SK-MEL-5 (cell line): ENCODE measurements around the gene IL7R. TPM values are rescaled to one million over a fixed set of nuclear protein-coding genes. Genes with fewer than 3 reads are reported as not detected.
A peak's percentile ranks its signal among the peaks of the same experiment; 100 is the strongest.

Experiments
- DNase-seq: peaks from one replicate; pipeline ENCODE4 v3.0.0-alpha.2; 2016; ENCODE audit warnings: low read depth, low spot score
- in situ Hi-C: cut with HindIII; loops from 2 replicates; pipeline ENCODE4 v1.10.0; 2016; ENCODE audit warnings: low sequenced_read_pairs, high pct_unique_total_duplicates, low pct_unique_long_range_greater_than_20kb
- polyA plus RNA-seq, 2 experiments: library from polyadenylated mRNA; depleted of rRNA; stranded (reverse); fragments of >200 nt; gene quantifications; 2 replicates each; pipeline ENCODE4 v1.2.3, GENCODE V29; 2015
- total RNA-seq: library from RNA; depleted of rRNA; stranded (reverse); fragments of >200 nt; shearing (Covaris generic); gene quantifications from 2 replicates; pipeline ENCODE4 v1.2.3, GENCODE V29; 2014; rRNA removed

Gene IL7R, protein sequence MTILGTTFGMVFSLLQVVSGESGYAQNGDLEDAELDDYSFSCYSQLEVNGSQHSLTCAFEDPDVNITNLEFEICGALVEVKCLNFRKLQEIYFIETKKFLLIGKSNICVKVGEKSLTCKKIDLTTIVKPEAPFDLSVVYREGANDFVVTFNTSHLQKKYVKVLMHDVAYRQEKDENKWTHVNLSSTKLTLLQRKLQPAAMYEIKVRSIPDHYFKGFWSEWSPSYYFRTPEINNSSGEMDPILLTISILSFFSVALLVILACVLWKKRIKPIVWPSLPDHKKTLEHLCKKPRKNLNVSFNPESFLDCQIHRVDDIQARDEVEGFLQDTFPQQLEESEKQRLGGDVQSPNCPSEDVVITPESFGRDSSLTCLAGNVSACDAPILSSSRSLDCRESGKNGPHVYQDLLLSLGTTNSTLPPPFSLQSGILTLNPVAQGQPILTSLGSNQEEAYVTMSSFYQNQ
- total RNA-seq: 0.16 and 0.18 TPM in 2 replicates
- 0.27 TPM in 1 of 2 replicates, not detected in the other for polyA plus RNA-seq (2015; cell fraction: cytosol; rRNA removed)
- not detected in 2 replicates for polyA plus RNA-seq (2015; cell fraction: nucleus; rRNA removed)

DNA sequence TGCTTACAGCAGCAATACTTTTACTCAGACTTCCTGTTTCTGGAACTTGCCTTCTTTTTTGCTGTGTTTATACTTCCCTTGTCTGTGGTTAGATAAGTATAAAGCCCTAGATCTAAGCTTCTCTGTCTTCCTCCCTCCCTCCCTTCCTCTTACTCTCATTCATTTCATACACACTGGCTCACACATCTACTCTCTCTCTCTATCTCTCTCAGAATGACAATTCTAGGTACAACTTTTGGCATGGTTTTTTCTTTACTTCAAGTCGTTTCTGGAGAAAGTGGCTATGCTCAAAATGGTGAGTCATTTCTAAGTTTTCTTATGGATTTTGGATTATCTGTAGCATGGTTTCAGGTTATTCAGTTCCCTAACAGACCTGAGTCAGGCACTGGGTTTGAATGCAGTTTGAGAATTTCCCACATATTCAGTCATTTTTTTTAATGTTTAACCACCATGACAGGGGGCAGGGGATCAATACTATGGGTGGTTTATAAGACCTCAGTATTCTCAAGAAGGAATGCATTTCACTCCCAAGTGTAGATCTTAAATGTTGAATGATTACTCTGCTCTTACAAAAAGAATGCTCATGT is at the start of gene IL7R:
TSS of gene IL7R (plus strand) at position 127 of the 587 bp plus-strand sequence. CDS start at position 214, 87 bp downstream.
- in situ Hi-C loops: no loop called here
- DNase-seq: no peak

DNA sequence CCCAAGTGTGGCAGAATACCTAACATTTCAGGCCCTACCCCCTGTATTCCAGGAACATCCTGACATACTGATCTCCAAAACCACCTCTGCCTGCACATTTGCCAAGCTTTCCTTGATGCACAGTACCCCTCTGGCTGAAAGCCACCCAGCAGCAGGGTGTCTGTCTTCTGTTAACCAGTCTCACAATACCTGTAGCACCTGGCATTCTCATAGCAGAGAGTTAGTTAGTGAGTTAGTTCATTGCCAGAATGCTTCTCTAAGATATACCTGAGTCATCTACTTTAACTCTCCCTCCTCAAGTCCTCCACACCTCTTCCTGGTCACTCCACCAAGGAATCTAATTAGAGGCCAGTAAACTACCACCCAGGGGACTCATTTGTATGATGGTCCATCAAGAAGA is 46.1 kb upstream of the IL7R start:
- DNase-seq: no peak
- in situ Hi-C loops: no loop called here

GRCh38 chr5:35811108-35811741 is 45.5 kb upstream of the IL7R start:
- in situ Hi-C loops: no loop called here
- no peak for DNase-seq

- DNase-seq: no peak
- in situ Hi-C loops: no loop called here
Observed at GRCh38 chr5:35813521-35813920, 43.2 kb upstream of the IL7R start.

- DNase-seq: peak; percentile 84
- in situ Hi-C loops: no loop called here
Observed at GRCh38 chr5:35815089-35815936, 41.4 kb upstream of the IL7R start.

DNA sequence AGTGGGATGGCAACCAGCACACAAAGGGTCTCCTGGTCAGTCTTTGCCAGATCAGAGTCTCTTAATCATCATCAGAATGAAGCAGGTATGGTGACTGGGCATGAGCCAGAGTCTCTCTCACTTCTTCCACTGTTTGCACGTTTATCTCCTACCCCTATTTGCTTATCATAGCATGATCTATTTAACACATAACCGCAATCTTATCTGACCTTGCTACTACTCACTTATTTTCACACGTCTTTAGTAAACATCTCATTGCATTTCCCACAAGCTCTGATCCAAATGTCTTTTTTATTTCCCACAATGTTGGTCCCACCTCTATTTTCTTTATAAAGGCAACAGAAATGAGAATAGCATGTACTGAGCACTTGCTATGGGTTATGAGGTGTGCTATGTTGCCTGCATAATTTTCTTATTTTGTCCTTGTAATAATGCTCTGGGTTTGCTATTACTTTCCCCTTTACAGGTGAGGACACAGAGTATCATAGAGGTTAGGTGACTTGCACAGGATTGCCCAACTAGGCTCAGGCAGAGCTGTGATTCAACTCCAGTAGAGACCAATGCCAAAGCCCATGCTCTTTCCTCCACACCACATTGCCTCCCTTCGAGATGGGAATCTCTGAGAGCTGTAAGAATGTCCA is 39.7 kb upstream of the IL7R start:
- in situ Hi-C loops: no loop called here
- DNase-seq: no peak

GRCh38 chr5:35819026-35819425 is 37.7 kb upstream of the IL7R start:
- in situ Hi-C loops: no loop called here
- DNase-seq: no peak

DNA sequence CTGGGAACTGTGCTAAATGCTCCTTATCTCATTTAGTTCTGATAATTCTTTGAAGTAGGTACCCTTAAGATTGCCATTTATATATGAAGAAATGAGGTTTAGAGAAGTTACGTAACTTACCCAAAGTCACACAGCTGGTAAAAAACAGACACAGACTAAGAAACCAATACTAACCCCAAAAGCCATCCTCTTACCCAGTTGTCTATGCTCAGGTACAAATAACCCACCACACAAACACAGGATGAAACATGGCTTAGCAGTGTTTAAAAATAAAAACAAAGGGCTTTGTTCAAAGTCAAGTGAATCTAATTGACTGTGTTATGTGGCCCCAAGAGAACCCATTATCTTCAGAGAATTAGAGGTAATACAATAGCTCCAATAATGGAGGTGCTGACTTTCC is 37.0 kb upstream of the IL7R start:
- no peak for DNase-seq
- in situ Hi-C loops: no loop called here

DNA sequence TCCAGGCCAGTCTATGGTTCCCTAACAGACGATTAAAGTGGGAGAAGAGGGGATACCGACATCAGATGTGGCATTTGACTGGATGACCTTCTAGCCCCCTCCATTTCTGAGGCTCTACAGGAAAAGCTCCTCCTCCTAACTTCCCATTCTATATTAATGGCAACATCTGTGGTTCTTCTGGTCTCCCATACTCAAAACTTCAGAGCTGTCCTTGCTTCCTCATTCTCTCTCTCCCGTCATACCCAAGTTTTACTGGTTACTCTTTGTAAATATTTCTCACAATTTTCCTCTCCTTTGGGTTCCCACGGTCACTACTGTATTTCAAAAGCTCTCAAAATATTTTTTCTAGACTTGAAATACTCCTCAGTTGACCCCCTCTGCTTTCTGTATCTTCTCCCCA is 36.0 kb upstream of the IL7R start:
- in situ Hi-C loops: no loop called here
- no peak for DNase-seq

- in situ Hi-C loops: no loop called here
- no peak for DNase-seq
Observed at GRCh38 chr5:35821513-35821912, 35.2 kb upstream of the IL7R start.

- in situ Hi-C loops: no loop called here
- DNase-seq: no peak
Observed at GRCh38 chr5:35822511-35822910, 34.2 kb upstream of the IL7R start.

GRCh38 chr5:35823347-35824098 is 33.2 kb upstream of the IL7R start:
- no peak for DNase-seq
- in situ Hi-C loops: no loop called here

DNA sequence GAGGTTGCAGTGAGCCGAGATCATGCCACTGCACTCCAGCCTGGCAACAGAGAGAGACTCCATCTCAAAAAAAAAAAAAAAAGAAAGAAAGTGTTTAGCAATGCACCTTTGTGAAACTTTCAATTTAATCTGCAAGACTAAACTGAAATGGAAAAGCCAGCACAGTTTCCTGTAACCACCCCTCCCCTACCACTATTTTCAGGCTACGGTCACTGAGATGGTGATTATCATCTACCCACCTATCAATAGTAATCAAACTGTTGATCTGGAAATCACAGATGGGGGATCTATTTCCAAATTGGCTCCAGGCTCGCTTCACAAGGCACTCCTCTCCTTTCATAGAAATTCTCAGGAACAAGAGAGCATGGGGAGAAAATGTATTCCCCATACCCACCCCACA is 30.6 kb upstream of the IL7R start:
- in situ Hi-C loops: no loop called here
- no peak for DNase-seq

- DNase-seq: no peak
- in situ Hi-C loops: no loop called here
Observed at GRCh38 chr5:35826554-35826953, 30.1 kb upstream of the IL7R start.

DNA sequence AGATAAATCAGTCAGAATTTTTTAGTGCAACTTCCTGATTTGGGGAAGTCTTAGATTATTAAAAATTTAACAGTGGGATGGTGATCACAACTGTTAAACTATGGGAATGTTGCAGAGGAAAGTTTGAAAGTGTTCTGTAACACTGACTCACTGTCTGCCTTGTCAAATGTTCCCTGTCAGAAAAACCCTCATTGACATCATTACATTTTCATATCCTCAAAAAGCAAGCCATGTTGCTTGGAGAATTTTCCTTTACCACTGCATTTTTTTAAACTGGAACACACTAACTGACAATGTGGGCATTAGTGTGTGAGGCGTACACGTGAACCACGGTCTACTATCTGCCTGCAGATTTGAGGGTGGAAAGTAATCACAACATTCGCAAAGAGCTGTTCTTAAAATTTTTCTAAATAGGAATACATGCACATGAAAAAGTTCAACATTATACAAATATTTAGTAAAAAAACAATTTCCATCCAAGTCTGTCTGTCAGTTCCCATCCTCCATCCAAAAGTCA is 28.6 kb upstream of the IL7R start:
- in situ Hi-C loops: no loop called here
- no peak for DNase-seq

DNA sequence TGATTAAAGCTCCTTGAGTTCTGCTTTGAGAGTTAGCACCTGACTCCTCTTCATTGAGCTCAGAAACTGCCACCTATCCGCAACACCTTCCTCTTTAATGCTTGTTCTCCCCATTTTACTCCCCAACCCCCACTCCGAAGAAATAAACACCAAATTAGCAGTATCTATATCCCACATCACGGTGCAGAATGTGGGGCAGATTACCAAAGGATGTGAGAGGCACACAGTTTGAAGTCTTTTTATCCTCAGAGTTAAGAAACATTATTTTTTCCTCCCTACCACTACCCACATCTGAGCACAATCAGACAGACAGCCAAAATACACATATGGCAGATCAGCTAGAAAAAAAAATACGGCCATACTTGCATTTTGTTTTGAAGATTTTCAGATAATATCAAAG is 26.1 kb upstream of the IL7R start:
- in situ Hi-C loops: no loop called here
- DNase-seq: no peak
